DOHH2 (cell line): ENCODE results near the gene NLRC3.

ENCODE experiments used
- H3F3A ChIP-seq: fragments of 200-600 bp; sonication (generic), shearing (Covaris generic); 2 replicates; pipeline ENCODE4 v1.6.0; 2016; ENCODE audit warnings: antibody characterized with exemption, mild to moderate bottlenecking; ENCODE audit not compliant: control insufficient read depth, insufficient read depth
- H3K27ac ChIP-seq: fragments of 200-600 bp; sonication (generic); 2 replicates; pipeline ENCODE4 v1.5.1; 2014; ENCODE audit warnings: low read depth, mild to moderate bottlenecking, low read length, moderate library complexity
- H3K27me3 ChIP-seq: fragments of 200-600 bp; sonication (generic); 2 replicates; pipeline ENCODE4 v1.6.1; 2014; ENCODE audit warnings: mild to moderate bottlenecking, low read length, mixed read lengths; ENCODE audit not compliant: control insufficient read depth
- H3K36me3 ChIP-seq: fragments of 200-600 bp; sonication (generic); 2 replicates; pipeline ENCODE4 v1.6.1; 2014; ENCODE audit warnings: mild to moderate bottlenecking, low read length, moderate library complexity, mixed read lengths; ENCODE audit not compliant: control insufficient read depth
- H3K4me1 ChIP-seq: fragments of 200-600 bp; sonication (generic); 2 replicates; pipeline ENCODE4 v1.6.1; 2014; ENCODE audit warnings: mild to moderate bottlenecking, low read length, mixed read lengths; ENCODE audit not compliant: control insufficient read depth
- H3K4me2 ChIP-seq: fragments of 200-600 bp; sonication (generic); 2 replicates; pipeline ENCODE4 v1.6.0; 2014; ENCODE audit warnings: mild to moderate bottlenecking, low read length, moderate library complexity
- H3K4me3 ChIP-seq: fragments of 200-600 bp; sonication (generic); 2 replicates; pipeline ENCODE4 v1.5.1; 2014; ENCODE audit warnings: mild to moderate bottlenecking, low read length, mixed read lengths
- H3K79me2 ChIP-seq: fragments of 200-600 bp; sonication (generic); 2 replicates; pipeline ENCODE4 v1.6.1; 2014; ENCODE audit warnings: mild to moderate bottlenecking, low read length, mixed read lengths; ENCODE audit not compliant: control insufficient read depth
- H3K9me2 ChIP-seq: fragments of 200-600 bp; sonication (generic); replicated peaks from 2 replicates; pipeline ENCODE4 v1.6.1; 2014; ENCODE audit warnings: mild to moderate bottlenecking, low read length, mixed read lengths; ENCODE audit not compliant: control insufficient read depth
- H3K9me3 ChIP-seq: fragments of 200-600 bp; sonication (generic); 2 replicates; pipeline ENCODE4 v1.6.1; 2014; ENCODE audit warnings: antibody characterized with exemption, low read length, mixed read lengths; ENCODE audit not compliant: control insufficient read depth, insufficient read depth
- H4K20me1 ChIP-seq: fragments of 200-600 bp; sonication (generic); 2 replicates; pipeline ENCODE4 v1.6.0; 2014; ENCODE audit warnings: low read depth, mild to moderate bottlenecking, antibody characterized with exemption, low read length, moderate library complexity; ENCODE audit not compliant: control insufficient read depth, insufficient read depth
- CTCF ChIP-seq: fragments of 200-600 bp; sonication (generic); IDR thresholded peaks from one replicate; pipeline ENCODE4 v1.5.1; 2014; ENCODE audit warnings: antibody characterized with exemption, mild to moderate bottlenecking, low read depth, low read length; ENCODE audit not compliant: poor library complexity, severe bottlenecking
- EZH2phosphoT487 ChIP-seq: fragments of 200-600 bp; sonication (generic); IDR thresholded peaks from 2 replicates; pipeline ENCODE4 v1.6.1; 2017; ENCODE audit warnings: borderline replicate concordance, mild to moderate bottlenecking, antibody characterized with exemption, low read length, moderate library complexity, mixed read lengths

NLRC3 gene

GRCh38 chr16:3623642-3624041 is 46.4 kb upstream of the NLRC3 start:
- Histone ChIP-seq H3K79me2 (peaks cover 80% of the 10 kb centered on the region), H3F3A (peaks cover 71% of the 10 kb centered on the region), H3K27ac (peak overlapping the region; percentile 99), H3K4me3 (peak overlapping the region; percentile 77), H3K4me1 (peaks cover 97% of the 10 kb centered on the region), H3K27me3 (no peaks in the 10 kb centered on the region), H3K9me2 (no peaks in the 10 kb centered on the region), H3K36me3 (peaks cover 29% of the 10 kb centered on the region), H3K9me3 (no peaks in the 10 kb centered on the region), H4K20me1 (no peaks in the 10 kb centered on the region), H3K4me2 (peak overlapping the region; percentile 93)
- no peak for TF ChIP-seq CTCF
- TF ChIP-seq EZH2phosphoT487 = no peak

- H3K27ac ChIP-seq = peak overlapping the region; percentile 99
- no peaks in the 10 kb centered on the region for H4K20me1 ChIP-seq
- H3K27me3 ChIP-seq = no peaks in the 10 kb centered on the region
- H3K4me1 ChIP-seq = peaks cover 98% of the 10 kb centered on the region
- H3K9me2 ChIP-seq = no peaks in the 10 kb centered on the region
- peaks cover 73% of the 10 kb centered on the region for H3K36me3 ChIP-seq
- TF ChIP-seq CTCF (no peak), EZH2phosphoT487 (no peak)
- peak overlapping the region; percentile 53 for H3K4me3 ChIP-seq
- H3K79me2 ChIP-seq = peaks cover 97% of the 10 kb centered on the region
- H3K4me2 ChIP-seq = peak overlapping the region; percentile 93
- no peaks in the 10 kb centered on the region for H3K9me3 ChIP-seq
- peaks cover 51% of the 10 kb centered on the region for H3F3A ChIP-seq
These were observed 41.6 kb upstream of the NLRC3 start for GRCh38 chr16:3618769-3619141.

- Histone ChIP-seq H3K27me3 (no peaks in the 10 kb centered on the region), H3K9me2 (no peaks in the 10 kb centered on the region), H3K79me2 (peaks cover 97% of the 10 kb centered on the region), H3K4me1 (peaks cover 75% of the 10 kb centered on the region), H3K4me3 (peak overlapping the region; percentile 98), H3K9me3 (peaks cover 9% of the 10 kb centered on the region; the same call in 1 of the 2 replicates), H3F3A (peaks cover 25% of the 10 kb centered on the region), H3K36me3 (peaks cover 88% of the 10 kb centered on the region), H3K27ac (peak overlapping the region; percentile 95), H4K20me1 (no peaks in the 10 kb centered on the region), H3K4me2 (peak overlapping the region; percentile 93)
- no peak for TF ChIP-seq EZH2phosphoT487
- TF ChIP-seq CTCF = no peak
These were observed 35.6 kb upstream of the NLRC3 start for GRCh38 chr16:3612510-3613466.
